Activated CD4-positive, alpha-beta T cell treated with anti-CD3 and anti-CD28 coated beads, Interleukin-2, Interleukin-6, amounts not matched to agents 100 ng/mL and 50 ng/mL, durations not matched to agents 16 hours and 8 hours (primary cell): ENCODE data around the gene RNF208.
A peak's percentile ranks its signal among the peaks of the same experiment; 100 is the strongest.
"Not testable (repeated sequence)": the region's sequence is repeated elsewhere in the genome, so short reads cannot be mapped to it uniquely, and the experiment has no call there.

ENCODE experiments used
- DNase-seq: peaks from one replicate; pipeline ENCODE4 v3.0.0-alpha.2; 2020

RNF208 gene

GRCh38 chr9:137222190-137223077, at the start of gene RNF208:
RNF208 (minus strand) TSS chr9:137222240; CDS start chr9:137221212, 1,028 bp downstream.
- DNase-seq = peak; percentile 15

GRCh38 chr9:137271696-137272076, 49.6 kb upstream of the RNF208 start:
- no peak for DNase-seq

GRCh38 chr9:137270929-137271695, 49.1 kb upstream of the RNF208 start:
- DNase-seq = peak; percentile 36

GRCh38 chr9:137269231-137269772, 47.3 kb upstream of the RNF208 start:
- no peak for DNase-seq

- no peak for DNase-seq
Measured at GRCh38 chr9:137268538-137269201, 46.6 kb upstream of the RNF208 start.

GRCh38 chr9:137267933-137268355, 45.9 kb upstream of the RNF208 start:
- no peak for DNase-seq

- no peak for DNase-seq
Measured at GRCh38 chr9:137266585-137267453, 44.8 kb upstream of the RNF208 start.

- no peak for DNase-seq
Measured at GRCh38 chr9:137266162-137266527, 44.1 kb upstream of the RNF208 start.

GRCh38 chr9:137265496-137266161, 43.6 kb upstream of the RNF208 start:
- DNase-seq = no peak

GRCh38 chr9:137264067-137264466, 42.0 kb upstream of the RNF208 start:
- DNase-seq = no peak

- DNase-seq = no peak
Measured at GRCh38 chr9:137263506-137263905, 41.5 kb upstream of the RNF208 start.

- no peak for DNase-seq
Measured at GRCh38 chr9:137262909-137263285, 40.9 kb upstream of the RNF208 start.

- not testable (repeated sequence) for DNase-seq
Measured at GRCh38 chr9:137262173-137262908, 40.3 kb upstream of the RNF208 start.

GRCh38 chr9:137256856-137257255, 34.8 kb upstream of the RNF208 start:
- DNase-seq = no peak

GRCh38 chr9:137256362-137256761, 34.3 kb upstream of the RNF208 start:
- DNase-seq = no peak

- DNase-seq = peak; percentile 47
Measured at GRCh38 chr9:137255448-137256114, 33.5 kb upstream of the RNF208 start.

- peak; percentile 97 for DNase-seq
Measured at GRCh38 chr9:137254624-137255447, 32.8 kb upstream of the RNF208 start, which contains the start of gene NELFB. NELFB (plus strand) TSS chr9:137255327.

- no peak for DNase-seq
Measured at GRCh38 chr9:137253717-137254623, 31.9 kb upstream of the RNF208 start.
